Muscle of back (tissue), 11 donors: Measurements from ENCODE around the gene HDAC9. TPM values are rescaled to one million over a fixed set of nuclear protein-coding genes. Genes with fewer than 3 reads are reported as not detected.
"Not testable (repeated sequence)": the region's sequence is repeated elsewhere in the genome, so short reads cannot be mapped to it uniquely, and the experiment has no call there.

ENCODE experiments used
- DNase-seq, 3 donors: peaks; one replicate each; pipeline versions ENCODE4 v3.0.0 to v3.0.0-alpha.2; 2013
- polyA plus RNA-seq, 10 donors: library from polyadenylated mRNA; unstranded; fragments of 120-200 nt; gene quantifications; one replicate each; pipeline ENCODE4 v1.2.1, GENCODE V29; 2013; ENCODE audit not compliant: insufficient read length in 10 of 10

HDAC9 gene
- polyA plus RNA-seq, 10 donors: 15.2 to 32.0 (median 18.5) TPM

GRCh38 chr7:18962031-18962430 is 466.5 kb downstream of the HDAC9 start:
- DNase-seq: no peak

DNA sequence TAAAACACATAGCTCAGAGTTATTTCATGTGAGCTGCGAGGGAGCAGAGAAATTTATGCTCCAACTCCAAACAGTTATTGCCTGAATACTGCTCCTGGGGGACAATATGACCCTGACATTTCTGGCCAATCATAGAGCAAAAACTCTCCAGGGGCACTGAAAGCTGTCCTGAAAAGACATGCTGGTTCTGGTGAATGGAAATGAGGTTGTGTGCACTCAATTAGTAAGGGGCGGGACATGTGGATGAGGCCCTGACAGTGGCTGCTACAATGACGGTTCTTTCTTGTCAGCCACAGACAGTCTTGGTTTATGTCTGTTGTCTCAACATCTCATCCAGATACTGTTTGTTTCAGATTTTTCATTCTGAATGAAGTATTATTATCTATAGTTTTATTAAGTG is 470.1 kb downstream of the HDAC9 start:
- no peak for DNase-seq

- DNase-seq: not testable (repeated sequence)
Measured at GRCh38 chr7:18967755-18968154, 472.2 kb downstream of the HDAC9 start.

DNA sequence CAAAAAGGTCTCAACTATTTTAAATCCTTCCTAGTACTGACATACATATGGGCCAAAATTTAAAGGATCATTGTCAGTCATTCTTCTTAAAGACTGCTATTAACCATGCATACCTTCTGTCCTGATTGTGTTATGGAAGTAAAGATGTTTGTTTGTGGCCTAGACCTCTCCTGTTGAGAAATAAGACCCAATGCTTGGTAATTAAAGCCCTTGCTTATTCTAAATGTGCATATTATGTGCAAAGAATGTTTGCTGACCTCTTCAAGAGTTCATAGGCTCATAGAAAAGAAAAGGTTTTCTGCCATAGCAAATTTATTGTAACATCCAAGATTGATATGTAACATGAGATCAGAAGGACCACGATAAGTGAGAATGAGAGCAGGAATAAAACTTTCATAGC is 476.3 kb downstream of the HDAC9 start:
- peak in 1 of 3 donors; percentile 21 for DNase-seq

DNA sequence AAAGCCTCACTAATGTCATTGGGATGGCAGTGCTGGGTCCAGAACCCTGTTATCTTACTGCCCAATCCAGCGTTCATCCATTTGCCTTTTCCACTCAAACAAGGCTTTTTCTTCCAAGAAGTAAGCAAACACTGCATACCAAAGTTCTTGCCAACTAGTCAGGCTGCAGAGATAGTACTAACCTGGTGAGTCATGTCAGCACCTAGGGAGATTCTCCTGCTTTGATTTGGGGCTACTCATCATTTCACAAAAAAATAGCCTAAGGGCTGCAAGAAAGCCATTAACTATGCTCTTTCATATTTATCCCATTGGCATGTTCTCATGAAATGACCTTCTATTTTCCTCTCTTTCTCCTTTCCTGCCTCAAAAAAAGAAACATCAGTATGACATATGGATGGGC is 479.3 kb downstream of the HDAC9 start:
- DNase-seq: peak in 2 of 3 donors; percentile 17 to 30

DNA sequence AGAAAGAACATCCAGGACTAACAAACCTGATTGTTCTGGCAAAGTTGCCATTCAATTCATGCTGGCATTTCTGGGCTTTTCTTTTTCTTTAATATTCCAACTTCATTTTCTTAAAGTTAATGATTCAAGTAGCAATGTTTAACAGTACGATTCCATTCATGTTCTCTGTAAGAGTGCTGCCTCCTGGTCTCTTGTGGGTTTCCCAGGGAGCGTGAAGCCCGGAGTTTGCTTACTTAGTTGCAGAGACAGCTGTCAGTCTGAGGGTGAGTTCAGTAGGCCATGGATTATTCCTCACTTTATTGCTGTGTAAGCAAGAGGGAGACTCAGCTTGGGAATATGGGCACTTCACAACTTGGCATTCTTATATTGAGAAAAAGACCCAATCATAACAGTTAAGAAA is 479.7 kb downstream of the HDAC9 start:
- DNase-seq: no peak

GRCh38 chr7:18975689-18976280 is 480.2 kb downstream of the HDAC9 start:
- no peak for DNase-seq

GRCh38 chr7:18976715-18977471 is 481.3 kb downstream of the HDAC9 start:
- DNase-seq: peak in 2 of 3 donors; percentile 22 to 39

DNA sequence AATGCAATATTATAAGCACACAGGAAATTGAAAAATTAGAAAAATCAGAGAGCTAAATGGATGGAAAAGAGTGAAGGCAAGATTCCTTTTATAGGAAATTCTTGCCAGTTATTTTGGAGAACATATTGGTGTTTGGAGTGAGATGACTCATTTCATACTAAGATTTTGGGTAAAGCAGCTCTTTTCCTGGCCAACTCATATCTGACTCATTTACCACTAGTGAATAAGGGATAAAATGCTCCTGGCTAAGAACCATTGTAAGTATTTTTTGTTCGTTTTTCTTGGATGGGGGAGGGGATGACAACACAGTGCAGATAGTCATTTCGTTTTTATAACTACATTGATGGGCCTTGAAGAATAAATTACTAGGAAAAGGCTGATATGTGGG is 482.6 kb downstream of the HDAC9 start:
- DNase-seq: peak; percentile 51 to 93 (median 66)

- DNase-seq: not testable (repeated sequence)
Measured at GRCh38 chr7:18990700-18991099, 495.2 kb downstream of the HDAC9 start.

DNA sequence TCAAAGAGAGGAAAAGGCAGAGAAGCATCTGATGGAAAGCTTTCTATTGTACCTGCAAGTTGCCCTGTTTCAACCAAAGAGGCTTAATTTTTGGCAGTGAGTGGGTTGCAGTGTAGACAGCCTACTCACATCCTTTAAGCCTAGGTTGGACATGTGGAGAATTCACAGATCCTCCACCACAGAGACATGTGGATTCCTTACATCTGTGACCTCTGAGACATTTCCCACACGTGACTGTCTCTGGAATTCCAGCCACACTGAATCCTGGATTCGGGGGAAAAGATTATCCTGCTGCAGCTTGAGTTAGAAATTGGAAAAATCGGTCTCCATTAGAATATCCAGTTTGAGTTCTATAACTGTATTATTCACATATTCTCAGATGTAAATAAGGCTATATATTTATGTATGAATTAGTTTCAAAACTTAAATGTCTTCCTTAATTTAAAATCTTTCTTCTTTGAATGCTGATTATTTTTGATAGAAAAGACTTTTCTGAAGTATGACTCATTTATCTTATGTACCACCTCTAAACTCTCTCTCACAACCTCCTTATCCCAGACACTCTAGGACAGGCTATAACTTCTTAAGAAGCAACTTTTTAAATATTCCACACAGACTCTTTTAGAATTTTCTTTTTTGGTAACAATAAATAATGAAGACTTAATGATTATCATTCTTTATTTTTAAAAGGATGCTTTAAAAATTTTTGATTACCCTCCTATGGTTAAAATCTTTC is 498.6 kb downstream of the HDAC9 start:
- DNase-seq: peak in 1 of 3 donors; percentile 43

GRCh38 chr7:18995270-18995671 is 499.7 kb downstream of the HDAC9 start:
- DNase-seq: no peak

DNA sequence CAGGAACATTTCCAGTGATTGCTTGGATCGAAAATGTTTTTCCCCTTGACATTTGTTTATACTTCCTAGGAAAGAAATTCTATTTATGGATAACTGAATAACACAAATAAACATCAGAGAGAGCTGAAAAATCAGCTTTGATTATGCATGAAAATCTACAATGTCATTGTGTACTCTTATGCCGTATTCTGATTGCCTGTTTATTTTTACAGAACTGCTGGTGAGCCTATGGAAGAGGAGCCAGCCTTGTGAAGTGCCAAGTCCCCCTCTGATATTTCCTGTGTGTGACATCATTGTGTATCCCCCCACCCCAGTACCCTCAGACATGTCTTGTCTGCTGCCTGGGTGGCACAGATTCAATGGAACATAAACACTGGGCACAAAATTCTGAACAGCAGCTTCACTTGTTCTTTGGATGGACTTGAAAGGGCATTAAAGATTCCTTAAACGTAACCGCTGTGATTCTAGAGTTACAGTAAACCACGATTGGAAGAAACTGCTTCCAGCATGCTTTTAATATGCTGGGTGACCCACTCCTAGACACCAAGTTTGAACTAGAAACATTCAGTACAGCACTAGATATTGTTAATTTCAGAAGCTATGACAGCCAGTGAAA is 500.4 kb downstream of the HDAC9 start:
- peak in 1 of 3 donors; percentile 28 for DNase-seq

- DNase-seq: no peak
Measured at GRCh38 chr7:18996583-18996982, 501.0 kb downstream of the HDAC9 start.

GRCh38 chr7:18997477-18998150 is 502.1 kb downstream of the HDAC9 start:
- DNase-seq: no peak

- no peak for DNase-seq
Measured at GRCh38 chr7:19000410-19000809, 504.9 kb downstream of the HDAC9 start.

- DNase-seq: no peak
Measured at GRCh38 chr7:19001854-19002253, 506.3 kb downstream of the HDAC9 start.

DNA sequence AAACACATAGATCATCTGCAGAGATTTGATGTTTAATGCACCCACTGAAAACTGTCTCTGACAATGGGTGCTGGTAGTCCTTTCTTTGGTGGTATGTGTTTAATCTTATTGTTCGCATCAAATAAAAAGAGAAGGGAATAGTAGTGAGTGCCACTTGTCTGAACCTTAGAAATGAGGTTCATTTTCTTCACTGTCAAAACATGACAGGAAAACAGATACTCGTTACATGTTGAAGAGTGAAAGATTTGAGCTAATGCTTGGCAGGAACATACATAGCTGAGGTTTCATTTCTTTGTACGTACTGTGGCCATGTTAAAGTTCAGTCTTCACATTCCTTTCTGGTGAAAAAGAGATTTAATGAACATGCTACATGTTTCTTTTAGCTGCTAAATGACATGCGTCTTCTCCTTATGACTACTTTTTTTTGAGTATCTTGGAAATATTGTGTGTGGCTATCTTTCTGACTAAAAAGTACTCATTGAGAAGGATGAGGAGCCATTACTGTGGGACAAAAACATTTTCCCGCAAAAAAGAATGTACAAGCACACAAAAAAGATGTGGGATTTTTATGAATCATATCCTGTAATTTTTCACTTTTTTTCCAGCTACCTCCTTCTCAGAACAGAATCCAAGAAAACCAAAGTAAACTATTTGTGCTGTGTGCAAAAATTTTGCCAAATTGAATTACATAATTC is 513.8 kb downstream of the HDAC9 start:
- DNase-seq: peak; percentile 10 to 49 (median 41)

GRCh38 chr7:19009936-19010280 is 514.4 kb downstream of the HDAC9 start:
- no peak for DNase-seq

GRCh38 chr7:19011212-19011611 is 515.7 kb downstream of the HDAC9 start:
- no peak for DNase-seq

DNA sequence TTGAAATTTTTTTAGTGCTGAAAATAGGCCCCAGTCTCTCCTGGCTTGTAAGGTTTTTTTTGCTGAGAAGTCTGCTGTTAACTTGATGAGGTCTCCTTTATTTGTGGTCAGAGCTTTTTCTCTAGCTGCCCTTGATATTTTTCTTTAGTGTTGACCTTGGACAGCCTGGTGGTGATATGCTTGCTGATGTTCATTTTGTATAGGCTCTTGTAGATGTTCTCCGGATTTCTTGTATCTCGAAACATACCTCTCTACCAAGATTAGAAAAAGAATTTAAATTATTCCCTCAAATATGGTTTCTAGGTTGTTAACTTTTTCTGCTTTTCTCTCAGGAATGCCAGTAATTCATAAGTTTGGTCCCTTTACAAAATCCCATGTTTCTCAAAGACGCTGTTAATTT is 519.5 kb downstream of the HDAC9 start:
- DNase-seq: no peak
